HG03103 (cell line): ENCODE measurements around the gene ZCCHC4.
"Not testable (repeated sequence)": the region's sequence is repeated elsewhere in the genome, so short reads cannot be mapped to it uniquely, and the experiment has no call there.

ENCODE experiments used
- ATAC-seq: cut with Tn5 transposase; IDR thresholded peaks from one replicate; pipeline ENCODE4 v1.9.1; 2021; ENCODE audit warnings: low read depth; ENCODE audit not compliant: unreplicated experiment

ZCCHC4 gene

GRCh38 chr4:25320336-25320735, 7.8 kb downstream of the ZCCHC4 start:
- ATAC-seq = no peak

GRCh38 chr4:25320773-25321172, 8.2 kb downstream of the ZCCHC4 start:
- ATAC-seq = no peak

DNA sequence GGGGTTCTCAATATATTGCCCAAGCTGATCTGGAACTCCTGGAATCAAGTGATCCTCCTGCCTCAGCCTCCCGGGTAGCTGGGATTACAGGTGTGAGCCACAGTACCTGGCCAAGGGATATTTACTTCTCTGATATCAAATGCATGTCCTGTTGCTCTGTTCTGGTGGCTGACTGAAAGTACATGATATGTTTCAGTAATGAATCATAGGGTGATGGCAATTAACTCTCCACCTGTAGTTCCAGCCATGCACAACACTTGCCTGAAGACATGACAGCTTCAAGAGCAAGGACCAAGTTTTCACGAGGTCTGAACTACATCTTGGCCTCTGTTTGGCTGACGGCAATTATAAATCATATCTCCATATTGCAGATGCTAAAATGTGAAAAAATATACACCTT, 9.1 kb downstream of the ZCCHC4 start:
- ATAC-seq = no peak

GRCh38 chr4:25328463-25328862, 15.9 kb downstream of the ZCCHC4 start:
- ATAC-seq = not testable (repeated sequence)

DNA sequence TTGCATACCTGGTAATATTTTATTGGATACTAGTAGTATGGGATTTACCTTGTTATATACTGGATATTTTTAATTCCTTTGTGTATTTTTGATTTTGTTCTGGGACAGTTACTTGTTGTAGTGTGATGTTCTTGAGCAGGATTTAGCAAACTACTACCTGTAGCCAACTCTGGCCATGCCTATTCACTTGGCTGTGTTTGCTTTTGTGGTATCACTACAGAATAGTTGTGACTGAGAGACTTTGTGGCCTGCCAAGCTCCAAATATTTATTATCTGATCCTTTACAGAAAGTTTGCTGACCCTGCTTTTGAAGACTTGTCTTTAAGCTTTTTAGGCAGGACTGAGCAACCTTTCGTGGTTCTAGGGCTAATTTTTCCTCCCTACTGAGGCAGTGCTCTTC, 17.8 kb downstream of the ZCCHC4 start:
- ATAC-seq = no peak

GRCh38 chr4:25330905-25331808, 18.6 kb downstream of the ZCCHC4 start:
- ATAC-seq = no peak

GRCh38 chr4:25343671-25344070, 31.1 kb downstream of the ZCCHC4 start:
- no peak for ATAC-seq

- no peak for ATAC-seq
Observed at GRCh38 chr4:25345744-25346143, 33.2 kb downstream of the ZCCHC4 start.

- no peak for ATAC-seq
Observed at GRCh38 chr4:25346913-25347312, 34.3 kb downstream of the ZCCHC4 start.

GRCh38 chr4:25347473-25347872, 34.9 kb downstream of the ZCCHC4 start:
- ATAC-seq = no peak

DNA sequence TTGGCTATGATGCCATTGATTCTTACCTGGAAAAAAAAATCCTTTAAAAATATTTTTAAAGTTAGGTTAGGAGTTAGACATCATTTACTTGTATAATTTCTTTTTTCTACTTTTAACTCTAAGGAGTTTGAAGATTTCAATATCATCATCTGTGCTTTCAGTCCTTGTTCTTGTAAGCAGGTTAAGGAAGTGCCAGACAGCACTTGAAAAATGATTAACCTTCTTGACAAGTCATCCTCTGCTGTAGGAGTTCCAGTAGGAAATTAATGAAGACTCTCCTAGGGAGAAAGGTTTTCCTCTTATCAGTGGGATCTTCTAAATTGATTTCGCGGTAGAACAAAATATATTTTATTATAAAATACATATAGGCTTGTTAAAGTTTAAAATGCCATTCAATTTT, 35.4 kb downstream of the ZCCHC4 start:
- ATAC-seq = no peak

GRCh38 chr4:25350561-25350960, 38.0 kb downstream of the ZCCHC4 start:
- ATAC-seq = no peak

DNA sequence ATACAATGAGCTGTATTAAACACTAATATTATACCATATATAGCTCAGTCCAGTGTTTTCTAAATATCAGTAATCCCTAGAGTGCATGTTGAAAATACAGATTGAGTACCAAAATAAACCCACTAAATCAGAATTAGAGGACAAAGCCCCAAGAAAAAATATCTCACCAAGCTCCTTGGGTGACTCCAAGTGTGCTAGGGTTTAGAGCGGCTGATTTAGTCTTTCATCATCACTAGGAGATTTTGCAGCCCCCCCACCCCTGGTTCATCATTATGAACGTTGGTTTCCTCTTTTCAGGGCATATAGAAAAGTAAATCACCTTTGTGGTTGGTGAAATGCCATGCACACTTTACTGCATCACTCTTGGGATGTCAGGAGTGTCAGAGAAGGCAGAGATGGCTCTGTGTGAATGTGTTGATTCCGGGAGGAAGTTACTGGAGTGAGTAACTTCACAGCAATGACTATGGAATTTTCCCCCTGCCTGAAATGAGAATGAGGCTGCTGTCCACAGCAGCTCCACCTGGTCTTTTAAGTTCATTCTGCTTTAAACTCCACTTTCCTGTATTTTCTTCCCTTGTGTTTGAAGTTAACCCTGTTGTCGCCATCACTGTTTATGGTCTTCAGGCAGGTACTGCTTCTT, 39.3 kb downstream of the ZCCHC4 start:
- no peak for ATAC-seq

GRCh38 chr4:25356068-25356467, 43.5 kb downstream of the ZCCHC4 start:
- ATAC-seq = no peak

- ATAC-seq = no peak
Observed at GRCh38 chr4:25358515-25359275, 46.1 kb downstream of the ZCCHC4 start.

DNA sequence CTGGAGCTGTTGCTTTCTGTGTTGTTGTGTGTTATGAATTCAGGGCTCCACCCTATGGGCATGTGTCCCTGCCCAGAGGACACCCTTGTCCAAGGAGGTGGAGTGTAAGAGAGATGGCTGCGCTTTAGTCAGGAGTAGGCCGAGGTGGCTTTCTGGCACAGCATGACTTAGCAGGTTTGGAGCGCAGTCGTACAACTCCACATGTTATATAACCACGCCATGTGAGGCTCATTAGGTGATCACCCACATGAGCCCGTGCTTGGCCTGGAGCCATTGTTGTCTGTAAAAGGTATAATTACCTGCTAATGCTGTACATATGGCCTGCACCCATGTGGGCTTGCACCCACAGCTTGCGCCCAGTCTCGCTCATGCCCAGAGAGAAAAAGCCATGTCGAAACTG, 48.7 kb downstream of the ZCCHC4 start:
- ATAC-seq = no peak

DNA sequence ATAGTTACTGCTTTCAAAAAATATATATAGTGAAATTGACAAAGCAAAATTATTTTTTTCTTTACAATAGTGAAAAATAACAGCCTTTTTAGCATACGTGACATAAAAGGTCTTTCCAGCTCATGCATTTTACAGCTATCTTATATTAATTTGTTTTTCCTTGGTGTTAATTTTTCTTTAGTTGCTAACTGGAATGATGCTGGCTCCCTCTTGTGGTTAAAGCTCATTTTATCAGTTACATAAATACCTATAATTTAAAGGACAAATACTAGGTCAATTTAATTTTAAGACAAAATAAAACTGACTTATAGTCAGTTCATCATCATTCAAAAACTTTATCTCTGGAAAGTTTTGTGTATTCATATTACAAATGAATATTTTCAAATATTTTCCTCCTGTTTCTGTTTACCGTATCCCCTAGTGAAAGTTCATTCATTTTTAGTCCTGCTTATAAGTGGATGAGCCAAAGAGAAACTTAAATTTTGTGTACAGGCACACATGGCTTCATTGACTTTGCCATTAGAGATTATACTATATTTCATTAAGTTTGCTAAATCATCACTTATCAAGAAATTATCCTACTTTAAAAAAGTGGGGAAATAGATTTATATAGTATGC, 54.5 kb downstream of the ZCCHC4 start:
- ATAC-seq = no peak

DNA sequence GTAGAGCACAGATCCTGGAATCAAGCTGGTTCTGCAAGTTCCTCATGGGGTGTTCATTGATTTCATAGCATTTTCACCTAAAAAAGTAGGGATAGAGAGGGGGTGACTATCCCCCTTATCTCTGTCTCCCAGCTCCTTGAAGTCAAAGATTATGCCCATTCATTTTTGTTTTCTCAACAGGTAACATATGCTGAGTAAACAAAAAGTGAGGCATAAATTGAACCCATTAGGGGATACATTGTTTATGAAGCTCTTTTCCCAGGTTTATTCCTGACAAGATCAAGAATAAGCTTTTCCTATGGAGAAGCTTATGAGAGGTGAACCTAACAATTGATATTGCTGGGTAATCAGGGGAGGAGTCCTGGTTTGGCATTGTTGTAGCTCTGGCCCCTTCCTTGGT, 55.3 kb downstream of the ZCCHC4 start:
- no peak for ATAC-seq

DNA sequence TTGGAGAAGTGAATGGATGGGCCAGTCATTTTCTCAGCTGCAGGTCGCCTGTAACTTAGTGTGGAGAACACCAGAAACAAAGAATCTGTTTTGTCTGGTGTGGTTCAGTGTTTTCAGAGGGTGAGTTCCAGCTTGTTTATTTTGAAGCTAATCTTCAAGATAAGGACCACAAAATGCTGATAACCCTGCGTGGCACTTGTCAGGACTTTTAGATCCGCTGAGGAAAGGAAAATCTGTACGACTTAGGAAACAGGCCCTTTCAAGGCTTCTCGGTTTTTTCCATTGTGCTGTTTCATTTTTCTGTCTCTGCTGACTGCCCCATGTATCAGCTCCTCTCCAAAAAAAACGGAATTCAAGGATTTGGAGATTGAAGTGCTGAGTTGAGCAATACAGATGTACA, 55.7 kb downstream of the ZCCHC4 start:
- no peak for ATAC-seq

GRCh38 chr4:25370242-25370641, 57.7 kb downstream of the ZCCHC4 start:
- no peak for ATAC-seq

- not testable (repeated sequence) for ATAC-seq
Observed at GRCh38 chr4:25372549-25372948, 60.0 kb downstream of the ZCCHC4 start.
